ENCODE data around the gene HAUS5.
"Not testable (repeated sequence)": the region's sequence is repeated elsewhere in the genome, so short reads cannot be mapped to it uniquely, and the experiment has no call there.

HAUS5 gene

DNA sequence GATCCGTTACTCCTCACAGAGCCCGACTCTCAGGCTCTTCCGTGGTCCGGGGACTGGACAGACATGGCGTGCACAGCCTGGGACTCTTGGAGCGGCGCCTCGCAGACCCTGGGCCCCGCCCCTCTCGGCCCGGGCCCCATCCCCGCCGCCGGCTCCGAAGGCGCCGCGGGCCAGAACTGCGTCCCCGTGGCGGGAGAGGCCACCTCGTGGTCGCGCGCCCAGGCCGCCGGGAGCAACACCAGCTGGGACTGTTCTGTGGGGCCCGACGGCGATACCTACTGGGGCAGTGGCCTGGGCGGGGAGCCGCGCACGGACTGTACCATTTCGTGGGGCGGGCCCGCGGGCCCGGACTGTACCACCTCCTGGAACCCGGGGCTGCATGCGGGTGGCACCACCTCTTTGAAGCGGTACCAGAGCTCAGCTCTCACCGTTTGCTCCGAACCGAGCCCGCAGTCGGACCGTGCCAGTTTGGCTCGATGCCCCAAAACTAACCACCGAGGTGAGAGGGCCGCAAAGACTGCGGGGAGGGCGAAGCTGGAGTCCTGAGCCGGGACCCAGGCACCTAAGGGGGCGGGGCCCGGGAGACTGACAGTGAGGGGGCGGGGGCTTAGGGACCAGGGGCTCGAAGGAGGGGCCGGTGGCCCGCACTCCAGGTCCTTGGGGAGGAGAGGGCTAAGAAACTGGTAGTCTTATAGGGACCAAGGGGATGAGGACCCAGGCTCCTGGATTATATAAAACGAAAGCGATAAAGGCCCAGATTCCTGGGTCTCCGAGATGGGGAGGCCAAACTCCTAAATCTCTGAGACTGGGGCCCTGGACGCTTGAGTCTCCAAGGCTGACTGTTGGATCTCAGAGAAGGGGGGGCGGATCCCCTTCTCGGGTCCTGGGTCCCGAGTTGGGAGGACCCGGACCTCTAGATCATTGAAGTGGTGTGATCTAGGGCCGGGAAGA is 31.0 kb downstream of the HAUS5 start:
- peak; percentile 55 for DNase-seq

DNA sequence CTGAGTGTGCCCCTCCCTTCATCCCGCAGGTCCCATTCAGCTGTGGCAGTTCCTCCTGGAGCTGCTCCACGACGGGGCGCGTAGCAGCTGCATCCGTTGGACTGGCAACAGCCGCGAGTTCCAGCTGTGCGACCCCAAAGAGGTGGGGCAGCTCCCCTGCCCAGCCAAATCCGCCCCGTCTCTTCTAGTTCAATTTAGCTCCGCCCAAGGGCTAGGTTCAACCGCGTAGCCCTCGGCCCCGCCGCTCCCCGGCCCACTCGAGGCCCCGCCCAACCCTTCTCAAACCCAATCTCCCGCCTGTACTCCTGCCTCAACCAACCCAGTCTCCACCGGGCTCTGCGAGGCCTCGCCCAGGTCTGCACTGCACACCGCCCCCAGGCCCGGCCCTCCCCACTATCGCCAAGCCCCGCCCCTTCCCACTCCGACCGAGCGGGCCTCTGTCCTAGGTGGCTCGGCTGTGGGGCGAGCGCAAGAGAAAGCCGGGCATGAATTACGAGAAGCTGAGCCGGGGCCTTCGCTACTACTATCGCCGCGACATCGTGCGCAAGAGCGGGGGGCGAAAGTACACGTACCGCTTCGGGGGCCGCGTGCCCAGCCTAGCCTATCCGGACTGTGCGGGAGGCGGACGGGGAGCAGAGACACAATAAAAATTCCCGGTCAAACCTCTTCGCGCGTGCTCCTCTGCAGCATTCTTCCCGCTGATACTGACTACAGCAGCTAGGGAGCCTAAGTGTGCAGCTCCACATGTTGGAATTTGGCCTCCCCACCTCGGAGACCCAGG is 31.9 kb downstream of the HAUS5 start:
- peak; percentile 85 for DNase-seq

DNA sequence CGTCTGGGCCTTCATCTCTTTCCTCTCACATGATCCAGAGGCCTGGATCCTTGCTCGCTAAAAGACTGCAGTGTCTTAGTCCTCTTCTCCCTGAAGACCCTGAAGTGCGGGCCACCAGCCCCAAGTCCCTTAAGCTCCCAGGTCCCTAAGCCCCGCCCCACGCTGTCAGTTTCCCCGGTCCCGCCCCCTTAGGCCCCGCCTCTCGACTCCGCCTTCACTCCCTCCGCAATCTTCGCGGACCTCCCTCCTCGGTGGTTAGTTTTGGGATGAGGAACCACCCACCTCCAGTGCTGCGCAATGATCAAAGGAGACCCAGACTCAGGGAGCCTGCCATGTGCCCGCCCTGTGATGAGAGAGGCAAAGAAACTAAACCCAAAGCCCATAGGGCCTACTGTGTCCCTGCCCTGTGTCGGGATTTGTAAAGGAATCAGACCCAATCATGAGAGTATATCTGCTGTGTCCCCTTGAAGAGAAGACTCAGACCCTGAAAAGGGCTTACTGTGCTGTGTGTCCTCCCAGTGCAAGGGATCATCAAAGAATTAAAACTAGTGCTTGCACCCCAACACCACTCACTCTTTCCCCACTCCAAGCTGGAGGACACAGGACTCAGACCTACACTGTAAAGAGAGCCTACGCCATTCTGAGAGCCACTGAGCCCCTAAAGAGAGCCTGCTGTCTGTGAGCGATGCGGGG is 32.6 kb downstream of the HAUS5 start:
- peak; percentile 49 for DNase-seq

DNA sequence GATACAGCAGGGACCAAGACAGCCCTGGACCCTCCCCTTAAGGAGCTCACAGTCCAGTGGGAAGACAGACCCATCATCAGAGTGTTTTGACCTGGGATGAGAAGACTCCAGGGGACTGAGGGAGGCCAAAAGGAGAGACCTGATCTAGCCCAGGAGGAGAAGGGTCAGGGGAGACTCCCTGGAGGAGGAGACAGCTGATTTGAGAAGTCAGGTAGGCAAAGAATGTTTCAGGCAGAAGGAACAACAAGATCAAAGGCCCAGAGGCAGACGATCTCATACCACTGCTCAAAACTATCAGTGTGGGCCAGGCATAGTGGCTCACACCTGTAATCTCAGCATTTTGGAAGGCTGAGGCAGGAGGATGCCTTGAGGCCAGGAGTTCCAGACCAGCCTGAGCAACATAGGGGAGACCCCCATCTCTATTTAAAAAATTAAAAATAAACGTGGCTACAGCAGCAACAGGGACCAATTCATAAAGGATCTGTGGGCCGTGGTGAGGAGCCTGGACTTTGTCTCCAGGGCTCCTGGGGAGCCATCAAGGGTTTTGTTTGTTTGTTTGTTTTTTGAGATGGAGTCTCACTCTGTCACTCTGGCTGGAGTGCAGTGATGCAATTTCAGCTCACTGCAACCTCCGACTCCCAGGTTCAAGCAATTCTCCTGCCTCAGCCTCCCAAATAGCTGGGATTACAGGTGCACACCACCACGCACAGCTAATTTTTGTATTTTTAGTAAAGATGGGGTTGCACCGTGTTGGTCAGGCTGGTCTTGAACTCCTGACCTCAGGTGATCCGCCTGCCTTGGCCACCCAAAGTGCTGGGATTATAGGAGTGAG is 33.4 kb downstream of the HAUS5 start:
- DNase-seq, result no peak

DNA sequence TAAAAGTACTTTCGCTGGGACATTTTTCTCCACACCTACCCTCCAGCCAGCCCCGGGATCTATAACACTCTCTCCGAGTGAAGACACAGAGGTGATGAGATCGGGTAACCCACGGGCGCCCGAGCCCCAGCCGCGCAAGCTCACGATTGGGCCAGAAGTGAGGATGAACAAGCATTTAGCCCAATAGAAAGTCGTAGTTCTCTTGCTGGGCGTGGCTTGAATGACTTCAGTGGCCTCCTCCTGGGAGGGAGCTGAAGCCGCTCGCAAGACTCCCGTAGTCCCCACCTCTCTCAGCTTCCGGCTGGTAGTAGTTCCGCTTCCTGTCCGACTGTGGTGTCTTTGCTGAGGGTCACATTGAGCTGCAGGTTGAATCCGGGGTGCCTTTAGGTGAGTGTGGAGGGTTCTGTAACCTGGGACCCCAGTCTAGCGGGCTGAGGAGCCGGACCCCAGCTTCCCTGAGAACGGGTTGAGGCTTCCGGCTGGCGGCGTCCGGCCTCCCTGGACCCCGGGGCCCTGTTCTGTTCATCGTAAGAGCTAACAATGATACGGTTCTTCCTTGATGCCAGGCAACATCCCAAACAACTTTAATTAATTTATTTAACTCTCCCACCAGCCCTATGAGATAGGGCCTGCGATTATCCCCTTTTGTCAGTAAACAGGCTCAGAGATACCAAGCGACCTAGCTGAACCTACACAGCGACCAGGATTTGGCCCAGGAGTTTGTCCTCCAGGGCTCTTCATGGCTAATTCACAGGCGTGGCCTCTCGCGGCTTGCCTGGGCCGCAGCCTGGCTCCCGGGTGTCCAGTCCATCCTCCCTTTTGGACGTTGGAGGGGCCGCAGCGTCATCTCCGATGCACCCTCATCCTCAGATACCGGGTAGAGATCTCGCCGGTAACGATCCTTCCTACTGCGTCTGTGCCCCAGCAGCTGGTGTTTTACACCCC is 35.8 kb downstream of the HAUS5 start, which contains the start of gene COX6B1:
Gene COX6B1, plus strand, starts transcription at position 307 of the 945 bp plus-strand sequence. CDS start 2,921 bp downstream, outside the sequence.
- peak; percentile 93 for DNase-seq

DNA sequence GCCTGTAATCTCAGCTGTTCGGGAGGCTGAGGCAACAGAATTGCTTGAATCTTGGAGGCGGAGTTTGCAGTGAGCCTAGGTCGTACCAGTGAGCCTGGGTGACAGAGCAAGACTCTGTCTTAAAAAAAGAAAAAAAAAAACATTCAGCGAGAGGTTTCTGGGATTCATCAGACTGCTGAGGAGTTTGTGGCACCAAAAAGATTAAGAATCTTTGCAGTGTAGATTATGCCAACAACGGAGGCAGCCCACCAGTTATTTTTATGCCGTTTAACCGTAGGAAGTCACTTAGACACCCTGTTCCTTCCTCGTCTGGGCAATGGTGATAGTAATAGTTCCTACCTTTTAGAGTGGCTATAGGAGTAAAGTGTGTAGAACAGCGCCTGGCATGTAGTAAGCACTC is 38.0 kb downstream of the HAUS5 start:
- no peak for DNase-seq

DNA sequence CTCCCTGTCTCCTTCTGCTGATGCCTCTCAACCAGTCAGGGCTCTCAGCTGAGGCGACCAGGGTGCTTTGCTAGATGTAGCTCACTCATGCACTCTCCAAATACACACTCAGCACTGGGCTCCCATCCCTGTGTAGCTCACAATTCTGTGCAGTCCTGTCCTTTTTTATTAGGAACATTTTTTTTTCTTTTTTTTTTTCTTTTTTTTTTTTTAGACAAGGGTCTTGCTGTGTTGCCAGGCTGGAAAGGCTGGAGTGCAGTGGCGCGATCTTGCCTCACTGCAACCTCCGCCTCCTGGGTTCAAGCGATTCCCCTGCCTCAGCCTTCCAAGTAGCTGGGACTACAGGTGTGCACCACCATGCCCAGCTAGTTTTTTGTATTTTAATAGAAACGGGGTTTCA is 42.3 kb downstream of the HAUS5 start:
- DNase-seq, result not testable (repeated sequence)

DNA sequence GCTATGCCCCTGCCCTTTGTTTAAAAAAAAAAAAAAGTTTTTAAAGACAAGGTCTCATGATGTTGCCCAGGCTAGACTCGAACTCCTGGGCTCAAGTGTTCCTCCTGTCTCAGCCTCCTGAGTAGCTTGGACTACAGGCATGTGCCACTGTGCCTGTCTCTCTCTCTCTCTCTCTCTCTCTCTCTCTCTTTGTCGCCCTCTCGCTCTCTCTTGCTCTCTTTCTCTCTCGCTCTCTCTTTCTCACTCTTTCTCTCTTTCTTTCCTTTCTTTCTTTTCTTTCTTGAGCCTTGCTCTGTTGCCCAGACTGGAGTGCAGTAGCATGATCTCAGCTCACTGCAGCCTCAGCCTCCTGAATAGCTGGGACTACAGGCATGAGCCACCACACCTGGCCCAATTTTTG is 43.1 kb downstream of the HAUS5 start:
- DNase-seq, result no peak

DNA sequence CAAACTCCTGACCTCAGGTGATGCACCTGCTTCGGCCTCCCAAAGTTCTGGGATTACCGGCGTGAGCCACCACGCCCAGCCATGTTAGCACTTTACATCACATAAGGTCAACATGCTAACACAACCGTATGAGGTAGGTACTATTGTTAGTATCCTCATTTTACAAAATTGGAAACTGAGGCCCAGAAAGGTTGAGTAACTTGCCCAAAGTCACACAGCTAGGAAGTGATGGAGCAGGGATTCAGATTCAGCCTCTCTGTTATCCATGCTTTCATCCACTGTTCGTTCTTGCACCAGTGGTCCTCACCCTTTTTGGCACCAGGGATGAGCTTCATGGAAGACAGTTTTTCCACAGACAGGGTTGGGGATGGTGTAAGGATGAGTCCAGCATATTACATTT is 44.2 kb downstream of the HAUS5 start:
- no peak for DNase-seq

DNA sequence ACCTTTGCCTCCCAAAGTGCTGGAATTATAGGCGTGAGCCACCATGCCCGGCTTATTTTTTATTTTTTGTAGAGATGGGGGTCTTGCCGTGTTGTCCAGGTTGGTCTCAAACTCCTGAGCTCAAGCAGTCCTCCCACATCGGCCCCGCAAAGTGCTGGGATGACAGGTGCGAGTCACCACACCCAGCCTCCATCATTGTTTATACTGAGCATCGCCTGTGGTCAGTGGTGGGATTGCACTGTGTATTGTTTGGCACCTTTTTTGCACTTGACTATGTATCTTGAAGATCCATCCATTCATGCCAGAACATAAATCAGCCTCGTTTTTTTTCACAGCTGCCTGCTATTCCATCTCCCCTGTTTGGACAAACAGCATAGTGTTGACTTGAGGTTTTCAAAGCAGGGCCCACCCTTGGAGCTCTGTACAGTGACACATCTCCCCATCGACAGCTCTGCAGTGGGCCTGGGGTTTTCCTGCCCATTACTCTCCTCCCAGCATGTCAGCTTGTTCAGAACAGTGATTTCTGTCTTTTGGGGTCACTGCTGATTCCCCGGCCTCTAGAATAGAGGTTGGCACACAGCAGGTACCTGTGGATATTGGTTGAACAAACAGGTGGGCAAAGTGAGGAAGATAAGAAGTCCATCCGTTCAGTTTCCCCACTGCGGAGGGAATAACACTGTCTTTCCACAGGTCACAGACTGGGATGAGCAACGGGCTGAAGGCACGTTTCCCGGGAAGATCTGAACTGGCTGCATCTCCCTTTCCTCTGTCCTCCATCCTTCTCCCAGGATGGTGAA is 45.6 kb downstream of the HAUS5 start:
- no peak for DNase-seq

DNA sequence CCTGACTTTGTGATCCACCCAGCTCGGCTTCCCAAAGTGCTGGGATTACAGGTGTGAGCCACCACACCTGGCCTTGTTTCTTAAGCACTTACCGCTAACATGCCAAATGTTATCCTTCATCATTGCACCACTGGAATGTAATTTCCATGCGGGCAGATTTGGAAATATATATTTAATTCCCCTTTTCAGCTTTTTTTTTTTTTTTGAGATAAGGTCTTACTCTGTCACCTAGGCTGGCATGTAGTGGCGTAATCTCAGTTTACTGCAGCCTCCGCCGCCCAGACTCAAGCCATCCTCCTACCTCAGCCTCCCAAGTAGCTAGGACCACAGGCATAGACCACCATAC is 49.4 kb downstream of the HAUS5 start:
- no peak for DNase-seq

DNA sequence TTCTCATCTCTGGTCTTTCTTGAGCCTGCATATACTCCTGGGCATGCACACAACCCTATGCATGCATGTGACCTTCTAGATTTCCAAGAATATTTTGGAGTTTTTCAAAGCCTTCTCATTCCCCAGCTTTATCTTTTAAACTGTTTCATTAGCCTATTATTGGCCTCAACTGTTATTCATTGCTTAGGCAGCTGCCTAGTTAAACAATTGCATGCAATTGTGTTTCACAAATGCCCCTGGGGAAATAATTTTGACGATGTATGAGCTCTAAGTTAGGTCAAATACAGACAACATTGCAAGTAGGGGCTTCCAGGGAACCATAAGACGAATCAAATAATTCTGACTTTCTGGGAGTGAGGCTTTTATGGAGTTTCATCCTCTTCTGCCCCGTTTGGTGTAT is 51.4 kb downstream of the HAUS5 start:
- no peak for DNase-seq

DNA sequence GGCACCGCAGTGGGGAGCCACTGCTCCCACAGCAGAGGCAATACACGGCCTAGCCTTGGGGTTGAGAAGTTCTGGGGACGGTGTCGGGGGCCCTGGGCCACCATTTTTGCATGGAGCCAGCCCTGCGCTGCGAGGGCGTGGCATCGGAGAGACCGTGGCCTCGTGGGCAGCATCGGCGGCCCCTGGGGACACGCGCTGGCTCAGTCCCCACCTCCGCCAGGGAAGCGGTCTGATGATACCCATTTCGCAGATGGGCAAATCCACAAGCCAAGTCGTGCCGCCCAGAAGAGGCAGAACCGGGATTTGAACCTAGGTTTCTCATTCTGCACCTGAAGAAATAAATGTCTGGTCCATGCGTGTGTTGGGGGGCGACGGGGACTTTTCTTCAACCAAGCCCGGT is 52.6 kb downstream of the HAUS5 start:
- DNase-seq, result no peak

DNA sequence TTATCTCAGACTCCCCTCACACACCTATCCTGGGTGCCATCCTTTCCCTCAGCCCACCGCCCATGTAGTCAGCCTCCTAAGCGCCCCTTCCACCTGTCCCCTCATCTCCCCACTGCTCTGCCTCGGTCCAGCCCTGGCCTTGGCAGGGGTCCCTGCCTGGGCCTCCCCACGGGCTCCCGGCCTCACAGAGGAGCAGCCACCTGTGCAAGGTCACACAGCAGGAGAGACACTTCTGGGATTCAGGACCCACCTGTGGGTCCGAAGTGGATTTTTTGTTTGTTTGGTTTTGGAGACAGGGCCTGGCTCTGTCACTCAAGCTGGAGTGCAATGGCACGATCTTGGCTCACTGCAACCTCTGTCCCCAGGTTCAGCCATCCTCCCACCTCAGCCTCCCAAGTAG is 53.1 kb downstream of the HAUS5 start:
- DNase-seq, result no peak

DNA sequence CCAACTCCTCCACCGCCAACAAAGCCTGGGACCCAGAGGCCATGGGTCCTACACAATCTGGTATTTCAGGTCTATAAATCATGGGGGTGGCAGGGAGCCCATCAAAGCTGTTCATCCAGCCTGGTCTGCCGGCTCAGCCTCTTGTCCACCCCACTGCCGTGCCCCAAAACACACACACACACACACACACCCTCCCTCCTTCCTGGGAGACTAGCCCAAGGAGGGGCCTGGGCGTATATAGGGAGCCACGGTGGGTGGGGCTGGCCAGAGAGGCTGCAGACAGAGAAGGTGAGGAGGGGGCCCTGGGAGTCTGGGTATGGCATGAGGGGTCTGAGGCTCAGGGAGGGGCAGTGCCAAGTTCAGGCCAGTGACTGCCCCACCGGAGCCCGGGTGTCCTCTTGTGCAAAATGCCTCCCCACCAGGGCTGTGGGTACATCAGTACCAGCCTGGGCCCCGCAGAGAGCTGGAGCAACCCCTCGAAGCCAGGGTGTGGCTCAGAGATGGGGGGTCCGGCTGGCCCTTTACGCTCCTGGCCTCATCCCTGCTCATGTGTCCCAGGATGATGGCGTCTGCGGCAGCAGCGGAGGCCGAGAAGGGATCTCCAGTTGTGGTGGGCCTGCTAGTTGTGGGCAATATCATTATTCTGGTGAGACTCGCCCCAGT is 53.8 kb downstream of the HAUS5 start, which contains the start of gene UPK1A:
Gene UPK1A, plus strand, starts transcription at position 267 of the 663 bp plus-strand sequence. Its CDS starts 296 bp downstream, at position 563.
- no peak for DNase-seq

DNA sequence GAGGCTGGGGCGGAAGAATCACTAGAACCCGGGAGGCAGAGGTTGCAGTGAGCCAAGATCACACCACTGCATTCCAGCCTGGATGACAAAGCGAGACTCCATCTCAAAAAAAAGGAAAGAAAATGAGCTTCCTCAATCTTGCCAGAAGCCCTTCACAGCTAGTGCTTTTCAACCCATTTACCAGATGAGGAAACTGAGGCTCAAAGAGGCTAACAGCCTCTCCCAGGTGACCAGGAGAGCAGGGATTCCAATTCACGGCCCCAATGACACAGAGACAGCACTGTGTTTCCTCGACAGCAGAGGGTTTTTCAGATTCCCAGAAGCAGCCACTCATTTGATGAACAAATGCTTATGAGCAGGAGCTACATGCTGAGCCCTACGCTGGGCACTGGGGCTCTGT is 57.0 kb downstream of the HAUS5 start:
- no peak for DNase-seq

DNA sequence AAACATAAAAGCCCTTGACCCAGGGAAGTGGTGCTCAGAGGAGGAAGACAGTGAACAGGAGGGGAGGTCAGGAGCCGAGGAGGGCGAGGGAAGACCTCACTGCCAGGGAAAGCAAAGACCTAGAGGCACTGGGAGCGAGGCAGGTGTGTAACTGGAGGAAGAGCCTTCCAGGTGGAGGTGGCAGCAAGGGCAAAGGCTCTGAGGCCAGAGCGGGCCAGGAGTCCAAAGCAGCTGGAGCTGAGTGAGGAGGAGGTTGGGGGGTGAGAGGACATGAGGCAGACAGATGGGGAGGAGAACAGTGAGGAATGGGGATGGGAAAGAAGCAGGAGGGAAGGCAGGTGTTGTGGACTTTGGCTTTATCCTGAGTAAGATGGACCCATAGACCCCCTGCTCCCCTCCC is 57.4 kb downstream of the HAUS5 start:
- no peak for DNase-seq

DNA sequence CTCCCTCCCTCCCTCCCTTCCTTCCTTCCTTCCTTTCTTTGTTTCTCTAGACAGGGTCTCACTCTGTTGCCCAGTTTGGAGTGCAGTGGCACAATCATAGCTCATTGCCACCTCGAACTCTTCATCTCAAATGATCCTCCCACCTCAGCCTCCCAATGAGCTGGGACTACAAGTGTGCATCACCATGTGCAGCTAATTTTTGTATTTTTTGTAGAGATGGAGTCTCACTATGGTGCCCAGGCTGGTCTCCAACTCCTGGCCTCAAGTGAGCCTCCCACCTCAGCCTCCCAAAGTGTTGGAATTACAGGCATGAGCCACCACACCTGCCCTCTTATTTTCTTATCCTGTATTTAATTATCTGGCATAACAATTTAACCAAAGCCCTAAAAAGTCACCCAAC is 58.2 kb downstream of the HAUS5 start:
- DNase-seq, result no peak

DNA sequence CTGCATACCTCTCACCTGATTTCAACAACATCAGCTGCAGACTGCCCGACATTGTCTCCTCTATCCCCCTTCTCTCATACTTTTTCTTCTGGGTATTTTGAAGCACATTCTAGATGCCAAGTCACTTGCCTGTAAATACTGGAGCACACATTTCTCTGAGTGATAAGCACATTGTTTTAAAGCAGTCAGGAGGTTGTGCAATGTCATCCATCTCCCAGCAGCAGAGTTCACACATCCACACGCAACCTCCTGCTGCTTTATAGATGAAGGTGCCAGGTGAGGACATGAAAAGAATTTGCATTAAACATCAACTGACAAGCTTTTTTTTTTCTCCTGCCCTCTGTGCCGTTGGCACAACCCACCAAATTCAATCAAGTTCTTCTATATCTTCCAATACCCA is 59.3 kb downstream of the HAUS5 start:
- DNase-seq, result no peak

Measured in NCI-H2029 treated with DMSO at 0.1 percent for 48 hours (cell line).